ENCODE results near the gene KCNQ1.

KCNQ1 gene

GRCh38 chr11:2553198-2553597 is 108.4 kb downstream of the KCNQ1 start:
- H3K4me3 ChIP-seq (ENCODE audit: low read length in 2 of 2): no peak overlapping the region
- H3K4me1 ChIP-seq (ENCODE audit: control insufficient read depth in 2 of 2, insufficient read depth in 2 of 2, low read length in 2 of 2): no peaks in the 10 kb centered on the region
- H3K27ac ChIP-seq (ENCODE audit: low read depth in 2 of 2, low read length in 2 of 2): no peak overlapping the region
- H3K36me3 ChIP-seq (ENCODE audit: control insufficient read depth in 2 of 2, insufficient read depth in 2 of 2, low read length in 2 of 2): no peaks in the 10 kb centered on the region
- no peak overlapping the region for H3K9ac ChIP-seq (ENCODE audit: low read depth in 1 of 2, low read length in 2 of 2)
- no peaks in the 10 kb centered on the region for H3K9me3 ChIP-seq (ENCODE audit: control insufficient read depth in 2 of 2, low read length in 2 of 2)
- H3K27me3 ChIP-seq (ENCODE audit: control insufficient read depth in 2 of 2, insufficient read depth in 2 of 2, low read length in 2 of 2): no peaks in the 10 kb centered on the region

- Histone ChIP-seq H3K4me3 (ENCODE audit: low read length in 2 of 2) (no peak overlapping the region), H3K9ac (ENCODE audit: low read depth in 1 of 2, low read length in 2 of 2) (no peak overlapping the region), H3K27ac (ENCODE audit: low read depth in 2 of 2, low read length in 2 of 2) (no peak overlapping the region), H3K4me1 (ENCODE audit: control insufficient read depth in 2 of 2, insufficient read depth in 2 of 2, low read length in 2 of 2) (no peaks in the 10 kb centered on the region), H3K9me3 (ENCODE audit: control insufficient read depth in 2 of 2, low read length in 2 of 2) (no peaks in the 10 kb centered on the region), H3K36me3 (ENCODE audit: control insufficient read depth in 2 of 2, insufficient read depth in 2 of 2, low read length in 2 of 2) (no peaks in the 10 kb centered on the region), H3K27me3 (ENCODE audit: control insufficient read depth in 2 of 2, insufficient read depth in 2 of 2, low read length in 2 of 2) (no peaks in the 10 kb centered on the region)
Observed at GRCh38 chr11:2553886-2554285, 109.1 kb downstream of the KCNQ1 start.

GRCh38 chr11:2554338-2555207 is 109.8 kb downstream of the KCNQ1 start:
- Histone ChIP-seq H3K36me3 (ENCODE audit: control insufficient read depth in 2 of 2, insufficient read depth in 2 of 2, low read length in 2 of 2) (no peaks in the 10 kb centered on the region), H3K9me3 (ENCODE audit: control insufficient read depth in 2 of 2, low read length in 2 of 2) (no peaks in the 10 kb centered on the region), H3K4me1 (ENCODE audit: control insufficient read depth in 2 of 2, insufficient read depth in 2 of 2, low read length in 2 of 2) (no peaks in the 10 kb centered on the region), H3K4me3 (ENCODE audit: low read length in 2 of 2) (no peak overlapping the region), H3K27me3 (ENCODE audit: control insufficient read depth in 2 of 2, insufficient read depth in 2 of 2, low read length in 2 of 2) (no peaks in the 10 kb centered on the region), H3K27ac (ENCODE audit: low read depth in 2 of 2, low read length in 2 of 2) (no peak overlapping the region), H3K9ac (ENCODE audit: low read depth in 1 of 2, low read length in 2 of 2) (no peak overlapping the region)

- Histone ChIP-seq H3K9ac (ENCODE audit: low read depth in 1 of 2, low read length in 2 of 2) (no peak overlapping the region), H3K4me3 (ENCODE audit: low read length in 2 of 2) (no peak overlapping the region), H3K27ac (ENCODE audit: low read depth in 2 of 2, low read length in 2 of 2) (no peak overlapping the region), H3K9me3 (ENCODE audit: control insufficient read depth in 2 of 2, low read length in 2 of 2) (no peaks in the 10 kb centered on the region), H3K4me1 (ENCODE audit: control insufficient read depth in 2 of 2, insufficient read depth in 2 of 2, low read length in 2 of 2) (no peaks in the 10 kb centered on the region), H3K36me3 (ENCODE audit: control insufficient read depth in 2 of 2, insufficient read depth in 2 of 2, low read length in 2 of 2) (no peaks in the 10 kb centered on the region), H3K27me3 (ENCODE audit: control insufficient read depth in 2 of 2, insufficient read depth in 2 of 2, low read length in 2 of 2) (no peaks in the 10 kb centered on the region)
Observed at GRCh38 chr11:2555336-2555735, 110.5 kb downstream of the KCNQ1 start.

GRCh38 chr11:2555891-2556290 is 111.1 kb downstream of the KCNQ1 start:
- Histone ChIP-seq H3K27ac (ENCODE audit: low read depth in 2 of 2, low read length in 2 of 2) (no peak overlapping the region), H3K9me3 (ENCODE audit: control insufficient read depth in 2 of 2, low read length in 2 of 2) (no peaks in the 10 kb centered on the region), H3K4me1 (ENCODE audit: control insufficient read depth in 2 of 2, insufficient read depth in 2 of 2, low read length in 2 of 2) (no peaks in the 10 kb centered on the region), H3K27me3 (ENCODE audit: control insufficient read depth in 2 of 2, insufficient read depth in 2 of 2, low read length in 2 of 2) (no peaks in the 10 kb centered on the region), H3K36me3 (ENCODE audit: control insufficient read depth in 2 of 2, insufficient read depth in 2 of 2, low read length in 2 of 2) (no peaks in the 10 kb centered on the region), H3K4me3 (ENCODE audit: low read length in 2 of 2) (no peak overlapping the region), H3K9ac (ENCODE audit: low read depth in 1 of 2, low read length in 2 of 2) (no peak overlapping the region)

GRCh38 chr11:2557381-2557780 is 112.6 kb downstream of the KCNQ1 start:
- Histone ChIP-seq H3K27me3 (ENCODE audit: control insufficient read depth in 2 of 2, insufficient read depth in 2 of 2, low read length in 2 of 2) (no peaks in the 10 kb centered on the region), H3K4me3 (ENCODE audit: low read length in 2 of 2) (no peak overlapping the region), H3K36me3 (ENCODE audit: control insufficient read depth in 2 of 2, insufficient read depth in 2 of 2, low read length in 2 of 2) (no peaks in the 10 kb centered on the region), H3K9ac (ENCODE audit: low read depth in 1 of 2, low read length in 2 of 2) (no peak overlapping the region), H3K4me1 (ENCODE audit: control insufficient read depth in 2 of 2, insufficient read depth in 2 of 2, low read length in 2 of 2) (no peaks in the 10 kb centered on the region), H3K27ac (ENCODE audit: low read depth in 2 of 2, low read length in 2 of 2) (no peak overlapping the region), H3K9me3 (ENCODE audit: control insufficient read depth in 2 of 2, low read length in 2 of 2) (no peaks in the 10 kb centered on the region)

GRCh38 chr11:2558397-2558796 is 113.6 kb downstream of the KCNQ1 start:
- Histone ChIP-seq H3K36me3 (ENCODE audit: control insufficient read depth in 2 of 2, insufficient read depth in 2 of 2, low read length in 2 of 2) (no peaks in the 10 kb centered on the region), H3K4me3 (ENCODE audit: low read length in 2 of 2) (no peak overlapping the region), H3K9ac (ENCODE audit: low read depth in 1 of 2, low read length in 2 of 2) (no peak overlapping the region), H3K27me3 (ENCODE audit: control insufficient read depth in 2 of 2, insufficient read depth in 2 of 2, low read length in 2 of 2) (no peaks in the 10 kb centered on the region), H3K9me3 (ENCODE audit: control insufficient read depth in 2 of 2, low read length in 2 of 2) (no peaks in the 10 kb centered on the region), H3K4me1 (ENCODE audit: control insufficient read depth in 2 of 2, insufficient read depth in 2 of 2, low read length in 2 of 2) (no peaks in the 10 kb centered on the region), H3K27ac (ENCODE audit: low read depth in 2 of 2, low read length in 2 of 2) (no peak overlapping the region)

- H3K9me3 ChIP-seq (ENCODE audit: control insufficient read depth in 2 of 2, low read length in 2 of 2): no peaks in the 10 kb centered on the region
- H3K27ac ChIP-seq (ENCODE audit: low read depth in 2 of 2, low read length in 2 of 2): no peak overlapping the region
- no peak overlapping the region for H3K9ac ChIP-seq (ENCODE audit: low read depth in 1 of 2, low read length in 2 of 2)
- no peak overlapping the region for H3K4me3 ChIP-seq (ENCODE audit: low read length in 2 of 2)
- H3K27me3 ChIP-seq (ENCODE audit: control insufficient read depth in 2 of 2, insufficient read depth in 2 of 2, low read length in 2 of 2): no peaks in the 10 kb centered on the region
- no peaks in the 10 kb centered on the region for H3K4me1 ChIP-seq (ENCODE audit: control insufficient read depth in 2 of 2, insufficient read depth in 2 of 2, low read length in 2 of 2)
- no peaks in the 10 kb centered on the region for H3K36me3 ChIP-seq (ENCODE audit: control insufficient read depth in 2 of 2, insufficient read depth in 2 of 2, low read length in 2 of 2)
Observed at GRCh38 chr11:2558861-2559526, 114.2 kb downstream of the KCNQ1 start.

- Histone ChIP-seq H3K4me3 (ENCODE audit: low read length in 2 of 2) (no peak overlapping the region), H3K27ac (ENCODE audit: low read depth in 2 of 2, low read length in 2 of 2) (no peak overlapping the region), H3K9ac (ENCODE audit: low read depth in 1 of 2, low read length in 2 of 2) (no peak overlapping the region), H3K4me1 (ENCODE audit: control insufficient read depth in 2 of 2, insufficient read depth in 2 of 2, low read length in 2 of 2) (no peaks in the 10 kb centered on the region), H3K27me3 (ENCODE audit: control insufficient read depth in 2 of 2, insufficient read depth in 2 of 2, low read length in 2 of 2) (no peaks in the 10 kb centered on the region), H3K36me3 (ENCODE audit: control insufficient read depth in 2 of 2, insufficient read depth in 2 of 2, low read length in 2 of 2) (no peaks in the 10 kb centered on the region), H3K9me3 (ENCODE audit: control insufficient read depth in 2 of 2, low read length in 2 of 2) (no peaks in the 10 kb centered on the region)
Observed at GRCh38 chr11:2559527-2560311, 114.9 kb downstream of the KCNQ1 start.

All from mucosa of rectum (tissue), 2 donors.